GM21367 (cell line): ENCODE data around the gene PPP1R37.

ENCODE experiments used
- ATAC-seq: cut with Tn5 transposase; IDR thresholded peaks from one replicate; pipeline ENCODE4 v1.9.1; 2021; ENCODE audit not compliant: unreplicated experiment

Gene PPP1R37

DNA sequence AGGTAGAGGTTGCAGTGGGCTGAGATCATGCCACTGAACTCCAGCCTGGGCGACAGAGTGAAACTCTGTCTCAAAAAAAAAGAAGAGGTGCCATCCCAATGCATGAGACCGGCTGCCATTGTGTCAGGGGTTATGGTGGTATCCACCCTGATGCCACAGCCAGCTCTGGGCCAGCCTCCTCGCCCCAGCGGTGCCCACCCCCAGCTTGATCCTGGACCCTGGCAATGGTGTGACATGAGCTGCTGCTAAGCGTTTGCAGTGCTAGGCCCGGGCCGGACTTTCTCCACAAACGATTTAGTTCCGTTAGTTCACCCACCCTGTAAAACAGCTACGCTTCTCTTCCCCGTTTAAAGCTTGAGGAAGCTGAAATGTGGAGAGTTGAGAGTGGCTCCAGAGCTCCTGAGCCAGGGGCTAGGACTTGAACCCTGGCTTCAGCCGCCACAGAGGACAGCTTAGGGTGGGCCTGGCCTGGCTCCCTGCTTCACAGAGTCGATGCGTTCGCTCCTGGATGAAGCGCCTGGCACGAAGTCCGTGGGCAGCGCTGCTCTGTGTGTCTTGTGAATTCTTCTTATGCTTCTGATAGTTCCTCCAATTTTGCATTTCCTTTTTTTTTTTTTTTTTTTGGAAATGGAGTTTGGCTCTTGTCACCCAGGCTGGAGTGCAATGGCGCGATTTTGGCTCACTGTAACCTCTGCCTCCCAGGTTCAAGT, 42.4 kb downstream of the PPP1R37 start:
- ATAC-seq = no peak

DNA sequence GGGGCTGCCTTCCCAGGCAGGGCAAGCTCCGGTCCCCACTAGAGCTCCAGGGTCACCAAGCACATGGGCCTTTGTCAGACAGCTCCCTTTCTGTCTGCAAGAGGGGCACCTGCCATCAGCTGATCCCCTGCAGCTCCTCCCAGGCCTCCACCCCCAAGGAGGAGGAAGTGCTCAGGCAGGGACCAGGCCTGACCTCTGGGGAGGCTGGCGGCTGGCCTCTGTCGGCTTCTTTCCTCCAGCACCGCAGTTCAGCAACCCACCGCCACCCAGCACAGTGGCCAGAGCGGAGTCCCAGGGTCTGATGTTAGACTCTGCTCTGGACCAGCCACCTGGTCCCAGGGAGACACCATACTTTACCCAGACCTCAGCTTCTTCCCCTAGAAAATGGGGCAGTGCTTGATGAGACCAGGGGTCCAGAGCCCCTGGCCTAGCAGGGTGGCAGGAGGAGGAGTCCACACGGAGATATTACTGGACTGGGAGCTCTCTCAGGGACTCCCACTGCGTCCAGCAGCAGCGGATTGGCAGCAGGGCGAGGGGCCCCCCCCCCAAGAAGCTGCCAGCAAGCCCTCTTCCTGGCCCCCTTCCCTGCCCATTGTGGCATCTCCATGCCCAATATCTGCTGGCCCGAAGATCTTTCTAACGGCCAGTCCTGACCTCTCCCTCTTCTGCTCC, 43.7 kb downstream of the PPP1R37 start:
- ATAC-seq = no peak

DNA sequence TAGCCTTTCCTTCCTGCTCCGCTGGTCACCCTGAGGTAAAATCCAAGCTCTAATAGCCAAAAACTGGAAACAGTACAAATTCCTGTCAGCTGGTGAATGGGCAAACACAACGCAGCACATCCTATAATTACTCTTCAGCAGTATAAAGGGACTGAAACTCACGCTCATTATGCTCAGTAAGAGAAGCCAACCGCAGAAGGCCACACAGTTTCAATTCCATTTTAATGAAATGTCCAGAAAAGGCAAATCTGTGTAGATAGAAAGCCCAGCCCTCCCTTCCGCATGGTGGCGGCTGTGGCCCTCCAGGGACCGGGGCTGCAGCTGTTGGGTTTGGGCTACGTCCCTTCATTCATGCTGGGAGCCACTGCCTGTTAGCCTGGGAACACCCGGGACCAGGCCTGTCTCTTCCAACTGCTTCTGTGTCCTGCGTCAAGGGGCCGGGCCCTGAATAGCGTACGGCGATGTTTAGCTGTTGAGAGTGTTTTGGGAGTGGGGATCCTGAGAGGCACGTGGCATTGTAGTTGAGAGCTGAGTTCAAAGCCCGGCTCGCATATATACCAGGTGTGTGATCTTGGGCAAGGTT, 44.3 kb downstream of the PPP1R37 start:
- ATAC-seq = no peak

DNA sequence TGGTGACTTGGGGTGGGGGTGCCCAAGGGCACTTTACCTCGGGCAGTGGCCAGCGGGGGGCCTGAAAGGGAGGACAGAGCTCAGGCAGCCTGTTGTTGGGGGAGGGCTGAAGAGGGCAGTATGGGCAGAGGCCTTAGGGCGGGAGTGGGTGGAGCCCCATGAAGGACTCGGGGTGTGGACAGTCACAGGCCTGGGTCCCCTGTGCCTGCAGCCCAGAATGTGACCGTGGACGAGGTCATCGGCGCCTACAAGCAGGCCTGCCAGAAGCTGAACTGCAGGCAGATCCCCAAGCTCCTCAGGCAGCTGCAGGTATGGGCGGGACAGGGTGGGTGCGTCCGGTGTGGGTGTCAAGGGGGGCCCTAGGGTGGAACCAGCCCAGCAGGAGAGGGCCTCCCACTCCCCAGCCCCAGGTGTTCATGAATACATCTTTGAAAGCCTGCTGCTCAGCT, 45.3 kb downstream of the PPP1R37 start:
- no peak for ATAC-seq

DNA sequence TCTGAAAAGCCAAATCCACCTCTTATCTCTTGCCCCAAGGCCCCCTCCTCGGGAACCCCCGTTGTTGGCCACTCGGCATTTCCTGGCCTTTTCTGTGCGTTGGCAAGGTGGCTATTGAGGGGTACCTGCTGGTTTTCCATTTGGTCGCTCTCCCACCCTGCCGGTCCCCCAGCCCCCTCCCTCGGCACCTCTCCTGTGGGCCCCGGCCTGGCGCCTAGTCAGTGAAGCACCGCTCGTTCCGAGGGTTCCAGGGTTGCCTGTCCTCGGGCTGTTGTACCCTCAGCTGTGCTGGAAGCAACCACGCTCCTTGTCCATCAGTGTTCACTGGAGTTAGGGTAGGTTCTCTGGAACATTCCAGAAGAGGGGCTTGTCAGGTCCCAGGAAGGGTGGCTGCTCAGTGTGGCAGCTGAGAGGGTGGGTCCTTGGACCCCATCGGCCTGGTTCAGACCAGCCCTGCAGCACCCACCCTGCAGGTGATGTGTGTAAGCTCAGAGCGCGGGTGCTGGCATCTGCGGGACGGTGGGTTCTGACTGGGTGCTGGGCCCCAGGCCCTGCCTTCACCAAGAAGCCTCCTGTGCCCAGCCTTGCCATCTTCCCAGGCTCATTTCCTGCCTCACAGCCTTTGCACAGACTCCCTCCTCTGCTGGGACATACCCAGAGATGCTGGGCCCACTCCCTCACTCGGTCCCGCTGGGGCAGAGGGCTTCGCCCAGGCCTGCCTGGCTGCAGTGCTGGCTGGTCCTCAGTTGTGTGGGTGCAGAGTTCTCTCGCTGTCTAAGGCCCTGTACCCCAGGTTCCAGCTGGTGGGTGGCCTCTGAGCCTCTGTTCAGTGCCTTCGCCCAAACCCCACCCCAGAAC, 46.5 kb downstream of the PPP1R37 start:
- ATAC-seq = no peak

DNA sequence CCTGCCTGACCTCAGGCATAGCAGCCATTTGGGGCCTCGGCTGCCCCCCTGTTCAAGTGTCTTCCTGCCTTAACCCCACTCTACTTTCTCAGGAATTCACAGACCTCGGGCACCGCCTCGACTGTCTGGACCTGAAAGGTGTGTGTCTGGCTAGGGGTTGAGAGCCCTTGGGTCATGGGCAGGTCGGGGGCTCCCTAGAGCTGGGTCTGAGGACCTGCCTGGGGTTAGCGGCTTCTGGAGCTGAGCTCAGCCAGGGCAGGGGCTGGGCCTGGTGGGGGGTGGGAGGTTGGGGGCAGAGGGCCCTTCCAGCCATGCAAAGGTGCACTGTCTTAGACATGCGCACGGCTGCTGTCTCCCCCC, 47.1 kb downstream of the PPP1R37 start:
- ATAC-seq = no peak

DNA sequence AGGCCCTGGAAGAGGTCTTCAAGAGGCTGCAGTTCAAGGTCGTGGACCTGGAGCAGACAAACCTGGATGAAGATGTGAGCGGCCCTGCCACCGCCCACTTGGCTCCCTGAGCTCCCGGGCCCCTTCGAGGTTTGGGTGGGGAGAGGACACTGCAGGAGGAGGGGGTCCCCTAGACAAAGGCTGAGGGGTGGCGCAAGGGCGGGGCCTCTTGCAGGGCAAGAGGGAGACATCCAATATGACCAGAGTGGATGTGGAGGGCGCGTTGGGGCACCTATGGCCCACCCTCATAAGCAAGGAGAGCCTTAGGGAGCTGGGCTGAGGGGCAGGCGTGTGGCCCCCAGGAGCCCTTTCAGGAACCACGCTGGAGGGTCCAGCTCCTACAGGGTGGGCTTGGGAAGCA, 47.6 kb downstream of the PPP1R37 start:
- no peak for ATAC-seq

DNA sequence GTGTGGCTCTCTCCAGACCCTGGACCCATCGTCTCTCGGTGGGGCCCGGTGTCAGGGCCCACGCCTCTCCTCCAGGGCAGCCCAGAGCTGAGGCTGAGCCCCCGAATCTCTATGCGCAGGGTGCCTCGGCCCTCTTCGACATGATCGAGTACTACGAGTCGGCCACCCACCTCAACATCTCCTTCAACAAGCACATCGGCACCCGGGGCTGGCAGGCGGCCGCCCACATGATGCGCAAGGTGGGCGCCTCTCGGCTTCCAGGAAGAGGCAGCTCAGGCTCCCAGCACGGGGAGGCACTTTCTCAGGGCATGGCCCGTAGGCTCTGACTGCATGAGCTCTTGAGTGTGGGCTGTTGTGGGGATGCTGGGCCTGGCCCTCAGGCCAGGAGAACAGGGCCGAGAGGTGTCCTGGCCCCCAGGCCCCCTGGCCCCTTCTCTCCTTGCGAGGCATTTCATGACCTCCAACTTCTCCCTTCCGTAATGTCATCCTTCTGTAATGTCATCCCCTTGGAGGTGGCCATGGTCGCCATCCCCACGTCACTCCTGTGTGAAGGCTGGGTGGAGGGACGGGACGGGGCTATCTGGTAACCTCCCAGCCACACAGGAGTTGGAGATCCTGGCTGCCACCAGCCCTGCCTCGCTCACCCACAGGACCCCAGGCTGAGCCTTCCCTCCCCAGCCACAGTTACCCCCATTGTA, 48.4 kb downstream of the PPP1R37 start:
- ATAC-seq = no peak

DNA sequence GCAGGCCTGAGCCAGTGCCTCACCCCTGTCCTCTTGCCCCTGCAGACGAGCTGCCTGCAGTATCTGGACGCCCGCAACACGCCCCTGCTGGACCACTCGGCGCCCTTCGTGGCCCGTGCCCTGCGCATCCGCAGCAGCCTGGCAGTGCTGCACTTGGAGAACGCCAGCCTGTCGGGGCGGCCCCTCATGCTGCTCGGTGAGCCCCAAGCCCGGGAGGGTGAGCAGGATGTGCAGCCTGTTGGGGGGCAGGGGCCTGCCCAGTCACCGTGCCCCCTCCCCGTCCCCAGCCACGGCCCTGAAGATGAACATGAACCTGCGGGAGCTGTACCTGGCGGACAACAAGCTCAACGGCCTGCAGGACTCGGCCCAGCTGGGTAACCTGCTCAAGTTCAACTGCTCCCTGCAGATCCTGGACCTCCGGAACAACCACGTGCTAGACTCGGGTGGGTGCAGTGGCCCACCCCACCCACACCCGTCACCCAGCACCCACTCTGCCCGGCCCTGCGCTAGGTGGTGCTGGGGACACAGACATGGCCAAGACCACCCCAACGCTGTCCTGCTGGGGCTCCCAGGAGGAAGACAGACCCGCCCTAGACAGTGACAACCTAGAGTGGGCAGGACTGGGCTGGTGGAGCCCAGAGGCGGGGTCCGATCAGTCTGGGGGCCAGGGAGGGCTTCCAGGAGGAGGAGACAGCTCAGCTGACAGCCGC, 49.2 kb downstream of the PPP1R37 start:
- no peak for ATAC-seq

DNA sequence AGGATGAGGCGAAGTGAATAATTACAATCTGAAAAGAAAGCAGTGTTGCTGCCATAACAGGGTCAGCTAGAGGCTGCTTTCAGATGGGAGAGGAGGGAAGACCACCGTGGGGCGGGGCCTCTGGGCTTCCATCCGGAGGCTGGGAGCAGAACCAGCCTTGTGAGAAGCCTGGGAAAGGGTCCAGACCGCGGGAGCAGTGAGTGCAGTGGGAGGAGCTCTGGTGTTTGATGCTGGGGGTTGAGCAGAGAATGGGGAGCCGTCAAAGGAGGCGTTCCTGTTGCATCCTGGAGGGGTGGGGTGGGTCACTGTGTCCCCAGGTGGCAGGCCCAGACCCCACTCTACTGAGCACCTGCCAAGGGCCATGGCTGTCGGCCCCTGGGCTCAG, 49.7 kb downstream of the PPP1R37 start:
- no peak for ATAC-seq

DNA sequence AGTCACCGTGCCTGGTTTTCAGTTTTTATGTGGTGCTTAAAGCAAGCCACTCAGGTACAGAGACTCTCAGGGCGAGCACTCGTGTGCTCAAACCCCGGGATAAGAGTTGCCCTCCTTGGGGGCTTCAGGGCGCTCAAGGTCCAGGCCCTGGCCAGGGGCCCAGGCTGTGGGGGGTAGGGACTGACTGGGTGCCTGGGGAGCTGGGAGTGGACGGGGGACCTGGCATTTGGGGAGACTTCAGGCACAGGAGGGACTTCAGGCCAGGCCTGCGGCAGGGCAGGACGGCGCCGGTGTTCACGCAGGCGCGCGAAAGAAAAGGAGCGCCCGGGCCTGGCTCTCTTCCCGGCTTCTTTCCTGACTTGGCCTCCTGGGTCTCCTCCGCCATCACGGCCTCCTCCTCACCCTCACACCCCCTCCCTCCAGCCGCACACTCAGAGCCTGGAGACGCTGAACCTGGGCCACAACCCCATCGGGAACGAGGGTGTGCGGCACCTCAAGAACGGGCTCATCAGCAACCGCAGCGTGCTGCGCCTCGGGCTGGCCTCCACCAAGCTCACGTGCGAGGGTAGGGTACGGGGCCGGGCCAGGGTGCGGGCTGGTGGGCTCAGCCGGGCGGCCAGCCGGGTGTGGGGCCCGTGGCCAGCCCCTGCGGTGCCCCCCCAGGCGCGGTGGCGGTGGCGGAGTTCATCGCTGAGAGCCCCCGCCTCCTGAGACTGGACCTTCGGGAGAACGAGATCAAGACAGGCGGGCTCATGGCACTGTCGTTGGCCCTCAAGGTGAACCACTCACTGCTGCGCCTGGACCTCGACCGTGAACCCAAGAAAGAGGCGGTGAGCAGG, 51.7 kb downstream of the PPP1R37 start:
- no peak for ATAC-seq

DNA sequence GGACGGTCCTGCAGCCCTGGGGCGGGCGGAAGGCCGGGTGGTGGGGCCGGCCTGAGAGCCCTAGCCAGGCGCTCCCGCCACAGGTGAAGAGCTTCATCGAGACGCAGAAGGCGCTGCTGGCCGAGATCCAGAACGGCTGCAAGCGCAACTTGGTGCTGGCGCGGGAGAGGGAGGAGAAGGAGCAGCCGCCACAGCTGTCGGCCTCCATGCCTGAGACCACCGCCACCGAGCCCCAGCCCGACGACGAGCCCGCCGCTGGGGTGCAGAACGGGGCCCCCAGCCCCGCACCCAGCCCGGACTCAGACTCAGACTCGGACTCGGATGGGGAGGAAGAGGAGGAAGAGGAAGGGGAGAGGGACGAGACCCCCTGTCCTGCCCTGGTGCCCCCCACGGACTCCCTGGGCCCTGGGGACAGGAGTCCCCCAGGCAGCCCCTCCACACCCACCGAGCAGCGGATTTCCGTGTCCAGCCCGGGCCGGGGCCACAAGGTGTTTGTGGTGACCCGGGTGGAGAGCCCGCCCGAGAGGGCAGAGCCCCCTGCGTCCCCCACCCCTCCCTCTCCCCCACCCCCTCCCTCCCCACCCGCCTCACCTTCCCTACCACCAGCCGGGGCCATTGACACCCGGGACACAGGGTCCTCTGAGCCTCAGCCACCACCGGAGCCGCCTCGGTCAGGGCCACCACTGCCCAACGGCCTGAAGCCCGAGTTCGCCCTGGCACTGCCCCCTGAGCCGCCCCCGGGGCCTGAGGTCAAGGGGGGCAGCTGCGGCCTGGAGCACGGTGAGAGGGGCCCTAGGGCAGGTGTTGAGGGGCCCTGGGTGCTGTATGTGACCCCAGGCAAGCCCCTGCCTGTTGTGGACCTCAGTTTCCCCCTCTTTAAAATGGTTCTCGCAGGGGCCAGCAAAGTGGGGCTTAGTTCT, 52.6 kb downstream of the PPP1R37 start:
- no peak for ATAC-seq

DNA sequence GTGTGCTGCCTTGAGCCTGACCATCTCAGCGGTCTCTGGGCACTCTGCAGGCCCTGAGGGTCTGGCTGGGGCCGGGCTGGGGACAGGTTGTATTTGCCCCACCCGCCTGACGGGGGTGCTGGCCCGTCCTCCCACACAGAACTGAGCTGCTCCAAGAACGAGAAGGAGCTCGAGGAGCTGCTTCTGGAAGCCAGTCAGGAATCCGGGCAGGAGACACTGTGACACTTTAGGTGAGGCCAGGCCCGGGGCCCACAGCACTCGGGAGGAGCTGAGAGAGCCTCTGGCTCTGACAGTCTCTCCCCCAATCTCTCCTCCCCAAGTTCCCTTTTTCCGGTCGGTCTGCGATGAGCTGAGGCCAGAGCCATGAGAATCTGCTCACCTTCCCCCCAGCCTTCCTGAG, 53.3 kb downstream of the PPP1R37 start:
- ATAC-seq = no peak

DNA sequence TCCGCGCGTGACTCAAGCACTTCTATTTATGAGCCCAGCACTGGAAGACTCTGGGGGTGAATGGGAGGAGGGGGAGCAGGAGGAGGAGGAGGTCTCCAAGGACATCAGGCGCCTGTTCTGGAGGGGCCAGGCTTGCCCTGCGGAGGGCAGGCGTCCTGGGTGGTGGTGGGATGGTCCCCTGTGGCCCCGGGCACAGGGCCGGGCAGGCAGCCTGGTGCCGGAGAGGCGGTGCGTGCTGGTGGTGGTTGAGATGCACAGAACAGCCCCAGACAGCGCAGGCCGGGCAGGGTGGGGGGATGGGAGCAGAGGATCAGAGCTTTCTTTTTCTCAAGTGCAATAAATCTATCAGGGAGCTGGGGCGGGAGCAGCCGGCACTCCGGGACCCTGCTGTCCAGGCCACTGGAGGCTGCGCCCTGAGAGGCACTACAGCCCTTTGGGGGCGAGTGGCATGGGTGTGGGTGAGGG, 53.8 kb downstream of the PPP1R37 start:
- ATAC-seq = no peak

DNA sequence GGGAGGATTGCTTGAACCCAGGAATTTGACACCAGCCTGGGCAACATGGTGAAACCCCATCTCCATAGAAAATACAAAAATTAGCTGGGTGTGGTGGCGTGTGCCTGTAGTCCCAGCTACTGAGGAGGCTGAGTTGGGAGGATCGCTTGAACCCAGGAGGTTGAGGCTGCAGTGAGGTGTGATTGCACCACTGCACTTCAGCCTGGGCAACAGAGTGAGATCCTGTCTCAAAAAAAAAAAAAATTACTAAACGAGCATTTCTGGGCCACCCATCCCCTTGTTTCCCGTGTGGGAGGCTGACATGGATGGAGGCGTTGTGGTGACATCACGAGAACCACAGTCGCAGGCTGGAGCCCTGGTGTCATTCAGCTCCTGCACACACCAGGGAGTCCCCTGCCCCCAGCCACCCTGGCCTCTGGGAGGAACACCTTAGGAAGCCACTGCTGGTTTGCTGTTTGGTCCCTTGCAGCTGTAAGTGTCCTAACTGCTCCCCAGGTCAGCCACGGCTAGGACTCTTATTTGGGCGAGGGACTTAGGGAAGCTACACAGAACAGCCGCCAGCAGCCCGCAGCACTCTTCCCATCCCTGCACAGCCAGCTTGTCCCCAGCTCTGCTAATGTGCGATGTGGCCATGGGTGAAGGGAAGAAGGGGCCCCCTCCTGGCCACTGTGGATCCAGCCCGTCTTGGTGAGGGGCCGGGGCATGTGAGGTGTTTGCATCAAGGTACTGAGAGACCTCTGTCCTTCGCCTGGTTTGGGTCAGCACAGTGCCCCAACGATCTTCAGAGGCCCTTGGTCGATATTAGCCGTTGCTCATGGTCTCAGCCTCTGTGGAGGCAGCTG, 55.1 kb downstream of the PPP1R37 start:
- no peak for ATAC-seq

DNA sequence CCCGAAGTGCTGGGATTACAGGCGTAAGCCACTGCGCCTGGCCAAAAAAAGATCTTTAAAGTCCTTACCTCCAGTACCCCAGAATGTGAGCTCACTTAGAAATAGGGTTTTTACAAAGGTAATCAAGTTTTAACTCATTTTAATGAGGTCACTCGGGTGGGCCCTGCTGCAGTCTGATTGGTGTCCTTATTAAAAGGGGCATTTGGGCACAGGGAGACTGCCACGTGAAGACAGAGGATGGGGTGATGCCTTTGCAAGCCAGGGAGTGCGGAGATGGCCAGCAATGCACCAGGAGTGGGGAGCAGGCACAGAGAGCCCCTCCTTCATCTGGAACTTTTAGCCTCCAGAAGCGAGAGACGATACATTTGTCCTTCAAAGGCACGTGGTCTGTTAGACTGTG, 56.1 kb downstream of the PPP1R37 start:
- ATAC-seq = no peak

DNA sequence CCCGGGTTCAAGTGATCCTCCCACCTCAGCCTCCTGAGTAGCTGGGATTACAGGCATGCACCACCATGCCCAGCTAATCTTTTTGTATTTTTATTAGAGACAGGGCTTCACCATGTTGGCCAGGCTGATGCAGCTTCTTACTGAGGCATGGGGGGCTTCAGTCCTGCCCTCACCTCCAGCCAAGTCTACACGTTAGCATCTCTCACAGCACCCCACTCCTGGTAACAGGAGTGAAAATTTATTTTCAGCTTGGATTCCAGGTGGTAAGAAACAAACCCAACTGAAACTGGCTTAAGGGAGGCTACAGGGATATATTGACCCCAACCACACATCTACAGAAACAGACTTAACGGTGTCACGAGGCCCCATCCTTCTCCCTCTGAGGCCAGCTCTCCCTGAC, 57.2 kb downstream of the PPP1R37 start:
- no peak for ATAC-seq
